Measurements from ENCODE around the gene RAD51B.

RAD51B gene

DNA sequence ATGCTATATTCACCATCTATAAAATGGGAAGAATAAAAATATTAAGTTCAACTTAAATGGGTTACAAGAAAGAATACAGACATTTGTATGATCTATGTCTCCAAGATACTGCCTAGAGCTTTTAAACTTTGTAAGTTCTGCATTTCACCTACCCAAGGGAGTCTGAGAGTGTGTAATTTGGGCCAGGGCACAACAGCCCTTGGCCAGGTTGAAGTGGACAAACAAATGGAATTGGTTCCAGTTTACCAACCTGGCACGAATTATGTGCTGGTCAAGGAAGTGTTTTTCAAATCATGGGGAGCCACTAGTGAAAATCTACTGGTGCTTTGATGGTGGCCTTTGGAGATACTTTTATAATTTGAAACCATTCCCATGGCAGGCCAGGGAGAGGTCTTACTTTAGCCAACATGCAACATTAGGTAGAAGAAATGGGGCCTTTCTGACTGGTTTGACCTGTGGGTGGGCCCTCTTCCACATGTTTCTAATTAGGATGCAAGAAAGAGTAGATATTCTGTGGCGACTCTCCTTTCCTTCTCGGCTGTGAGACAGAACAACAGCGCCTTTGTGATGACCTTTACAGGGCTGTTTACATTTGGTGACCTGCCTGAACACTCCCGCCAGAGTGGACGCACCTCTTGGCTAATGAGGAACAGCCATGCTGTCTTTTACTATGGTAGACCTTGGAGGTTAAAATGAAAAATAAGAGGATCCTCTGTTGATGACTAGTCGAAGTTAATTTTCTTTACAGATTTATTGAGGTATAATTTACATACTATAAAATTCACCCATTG is 496.7 kb downstream of the RAD51B start:
- no peak for DNase-seq (ENCODE audit: low read depth in 3 of 3, low spot score in 1 of 3)

- DNase-seq (ENCODE audit: low read depth in 3 of 3, low spot score in 1 of 3) = no peak
These were observed 497.7 kb downstream of the RAD51B start for GRCh38 chr14:68317239-68317638.

DNA sequence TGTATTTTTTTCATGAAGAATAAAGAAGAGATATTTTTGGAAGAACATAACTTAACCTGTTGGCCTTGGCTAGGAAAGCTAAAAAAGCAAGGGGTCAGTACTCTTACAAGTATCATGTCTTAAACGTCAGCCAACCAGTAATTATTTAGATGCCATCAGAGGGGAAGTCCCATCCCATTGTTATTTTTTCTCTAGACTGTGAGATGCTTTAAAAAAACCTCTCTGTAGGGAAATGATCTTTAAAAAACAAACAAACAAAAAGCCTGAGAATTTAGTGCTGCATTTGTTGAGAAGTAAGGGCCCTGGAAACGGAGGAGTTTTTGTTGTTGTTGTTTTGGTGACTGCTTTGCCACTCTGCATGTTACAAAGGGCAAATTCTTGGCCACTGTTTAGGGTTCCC is 499.2 kb downstream of the RAD51B start:
- DNase-seq (ENCODE audit: low read depth in 3 of 3, low spot score in 1 of 3) = no peak

DNA sequence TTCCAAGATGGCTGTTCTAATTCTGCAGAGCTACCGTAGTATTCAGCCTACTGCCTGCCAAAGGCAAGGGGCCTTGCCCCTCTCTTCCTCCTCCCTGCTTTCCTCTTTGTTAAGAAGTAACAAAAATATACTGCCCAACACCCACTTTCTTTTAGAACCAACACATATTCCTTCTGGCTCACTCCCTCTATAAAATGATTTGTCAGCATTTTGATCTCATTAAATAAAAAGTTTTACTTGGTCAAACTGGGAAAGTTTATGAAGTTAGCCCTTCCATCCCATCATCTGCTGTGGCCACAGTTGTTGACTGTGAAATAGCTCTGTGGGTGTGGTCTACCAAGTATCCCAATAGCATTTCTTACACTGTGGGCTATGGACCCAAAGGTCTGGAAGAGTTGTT is 500.9 kb downstream of the RAD51B start:
- no peak for DNase-seq (ENCODE audit: low read depth in 3 of 3, low spot score in 1 of 3)

DNA sequence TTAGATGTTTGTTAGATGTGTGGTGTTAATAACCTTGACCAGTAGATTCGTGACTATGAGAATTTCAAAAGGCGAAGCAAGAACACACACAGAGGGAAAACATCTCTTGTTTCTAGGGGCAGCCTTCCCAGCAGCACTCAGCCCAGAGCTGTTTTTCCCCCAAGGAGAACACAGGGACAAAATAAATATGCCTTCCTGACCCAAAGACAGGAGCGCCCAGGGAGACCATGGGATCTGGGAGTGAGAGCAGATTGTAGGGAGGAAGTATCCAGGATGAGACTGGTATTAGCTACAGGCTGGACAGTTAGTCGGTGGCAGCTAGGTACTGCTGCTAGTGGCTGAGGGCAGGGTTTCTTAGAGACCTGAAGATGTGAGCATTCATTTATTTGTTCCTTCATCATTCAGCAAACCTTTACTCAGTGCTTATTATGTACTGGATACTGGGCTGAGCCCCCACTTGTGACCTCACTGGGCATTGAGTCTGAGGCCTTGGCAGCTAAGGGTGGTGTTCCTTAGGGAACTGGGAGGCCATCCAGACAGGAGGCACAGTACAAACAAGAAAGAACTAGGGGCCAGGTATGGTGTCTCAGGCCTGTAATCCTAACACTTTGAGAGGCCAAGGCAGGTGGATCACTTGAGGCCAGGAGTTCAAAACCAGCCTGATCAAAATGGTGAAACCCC is 503.5 kb downstream of the RAD51B start:
- DNase-seq (ENCODE audit: low read depth in 3 of 3, low spot score in 1 of 3) = no peak

DNA sequence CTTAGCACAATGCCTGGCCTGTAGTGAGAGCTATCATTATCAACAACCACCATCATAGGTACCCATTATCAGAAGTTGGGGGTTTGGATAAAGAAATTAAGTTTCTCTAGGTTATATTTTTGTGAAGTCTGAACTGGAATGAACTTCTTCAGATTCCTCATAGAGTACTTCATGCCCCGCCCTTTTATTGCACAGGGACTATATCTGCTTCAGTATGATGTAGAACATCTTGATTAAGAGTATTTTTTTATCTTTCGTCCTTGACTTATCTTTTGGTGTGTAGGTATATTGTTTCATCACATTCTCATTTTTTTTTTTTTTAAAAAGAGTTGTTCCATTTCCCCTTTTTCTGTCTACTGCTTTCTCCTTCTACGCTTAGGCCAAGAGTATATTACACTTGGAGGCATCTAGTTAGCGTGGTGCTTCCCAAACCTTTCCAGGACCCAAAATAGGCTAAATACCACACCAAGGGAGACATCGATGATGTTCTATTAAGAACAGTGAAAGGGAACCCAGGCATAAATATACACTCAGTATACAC is 505.8 kb downstream of the RAD51B start:
- no peak for DNase-seq (ENCODE audit: low read depth in 3 of 3, low spot score in 1 of 3)

DNA sequence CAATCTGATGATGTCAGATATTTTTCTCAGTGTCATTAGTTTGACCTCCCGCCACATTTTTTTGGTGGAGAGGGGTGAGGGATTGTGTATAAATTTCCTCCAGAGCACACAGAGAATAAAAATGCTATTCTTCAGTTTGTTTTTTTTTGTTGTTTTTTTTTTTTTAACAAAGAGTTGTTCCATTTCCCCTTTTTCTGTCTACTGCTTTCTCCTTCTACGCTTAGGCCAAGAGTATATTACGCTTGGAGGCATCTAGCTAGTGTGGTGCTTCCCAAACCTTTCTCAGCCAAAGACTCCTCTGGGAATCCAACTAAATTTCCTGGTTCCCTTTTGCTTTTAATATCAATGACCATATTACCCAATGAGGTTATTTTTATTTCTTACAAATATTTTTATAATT is 507.7 kb downstream of the RAD51B start:
- DNase-seq (ENCODE audit: low read depth in 3 of 3, low spot score in 1 of 3) = no peak

DNA sequence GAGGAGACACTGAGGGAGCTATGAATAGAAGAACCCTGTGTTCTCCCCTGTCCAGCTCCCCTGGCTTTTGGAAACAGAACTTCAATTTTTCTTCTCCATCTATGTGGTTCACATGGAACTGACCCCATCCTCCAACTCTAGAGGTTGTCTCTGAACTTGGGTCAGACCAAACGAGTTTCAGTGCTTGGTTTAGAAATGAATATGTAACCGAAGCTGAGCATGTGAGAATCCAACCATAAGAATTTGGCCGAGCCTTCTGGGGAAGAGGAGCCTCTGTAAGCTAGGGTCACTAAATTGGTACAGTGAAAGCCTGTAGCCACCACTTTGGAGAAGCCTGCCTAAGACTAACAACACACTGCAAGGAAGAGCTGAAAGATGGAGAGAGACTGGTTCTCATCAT is 508.9 kb downstream of the RAD51B start:
- DNase-seq (ENCODE audit: low read depth in 3 of 3, low spot score in 1 of 3) = no peak

GRCh38 chr14:68331426-68331825 is 511.8 kb downstream of the RAD51B start:
- DNase-seq (ENCODE audit: low read depth in 3 of 3, low spot score in 1 of 3) = no peak

GRCh38 chr14:68331991-68332390 is 512.4 kb downstream of the RAD51B start:
- no peak for DNase-seq (ENCODE audit: low read depth in 3 of 3, low spot score in 1 of 3)

DNA sequence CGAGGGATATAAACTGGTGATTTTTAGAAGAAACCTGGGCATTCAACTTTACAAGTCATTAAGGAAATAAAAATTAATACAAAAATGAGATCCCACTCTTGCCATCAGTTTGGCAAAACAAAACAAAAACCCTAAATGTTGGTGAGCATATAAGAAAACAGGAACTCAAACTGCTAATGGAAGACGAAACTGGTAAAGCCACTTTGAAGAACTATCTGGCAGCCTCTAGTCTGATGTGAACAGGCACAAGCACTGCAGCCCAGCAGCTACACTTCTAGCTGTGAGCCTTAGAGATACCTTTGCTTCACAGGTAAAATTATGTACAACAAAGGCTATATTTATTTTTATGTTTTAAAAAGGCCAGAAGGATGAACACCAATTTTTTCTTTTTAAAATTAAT is 513.7 kb downstream of the RAD51B start:
- no peak for DNase-seq (ENCODE audit: low read depth in 3 of 3, low spot score in 1 of 3)

GRCh38 chr14:68335312-68335711 is 515.7 kb downstream of the RAD51B start:
- DNase-seq (ENCODE audit: low read depth in 3 of 3, low spot score in 1 of 3) = no peak

- no peak for DNase-seq (ENCODE audit: low read depth in 3 of 3, low spot score in 1 of 3)
These were observed 516.6 kb downstream of the RAD51B start for GRCh38 chr14:68336165-68336564.

GRCh38 chr14:68337279-68337678 is 517.7 kb downstream of the RAD51B start:
- DNase-seq (ENCODE audit: low read depth in 3 of 3, low spot score in 1 of 3) = no peak

GRCh38 chr14:68340262-68340661 is 520.7 kb downstream of the RAD51B start:
- DNase-seq (ENCODE audit: low read depth in 3 of 3, low spot score in 1 of 3) = no peak

DNA sequence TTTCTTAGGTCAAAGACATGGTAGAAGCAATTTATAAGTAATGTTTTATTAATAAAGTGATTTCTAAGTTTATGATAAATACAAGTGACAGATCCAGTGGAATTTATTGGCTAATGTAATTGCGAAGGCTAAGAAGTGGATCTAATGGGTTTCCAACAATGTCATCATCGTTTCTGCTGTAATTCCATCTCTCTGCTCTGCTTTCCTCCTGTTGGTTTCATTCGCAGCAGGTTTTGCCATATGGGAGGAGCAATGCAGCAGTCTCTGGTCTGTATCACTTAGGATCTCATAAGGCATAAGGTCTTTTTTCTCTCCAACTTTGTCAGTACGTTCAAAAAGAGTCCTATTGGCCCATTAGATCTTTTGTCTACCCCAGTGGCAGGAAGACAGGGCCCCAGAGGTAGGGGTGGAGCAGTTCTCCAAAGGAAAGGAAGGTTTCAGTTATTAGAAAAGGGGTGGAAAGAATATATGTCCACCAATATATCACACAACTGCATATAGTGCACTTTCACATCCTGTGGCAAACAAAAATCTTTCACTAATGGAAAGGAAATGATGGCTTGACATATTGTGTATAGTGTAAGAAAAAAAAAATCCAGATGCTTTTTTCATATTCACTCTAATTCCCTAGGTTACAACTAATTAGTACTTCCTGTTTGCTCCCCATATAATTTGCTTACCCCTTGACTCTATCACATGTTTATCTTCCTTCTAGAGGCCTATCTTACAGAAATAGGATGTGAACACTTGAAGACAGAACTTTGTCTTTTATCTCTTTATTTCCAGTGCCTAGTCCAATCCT is 522.0 kb downstream of the RAD51B start:
- no peak for DNase-seq (ENCODE audit: low read depth in 3 of 3, low spot score in 1 of 3)

- no peak for DNase-seq (ENCODE audit: low read depth in 3 of 3, low spot score in 1 of 3)
These were observed 522.7 kb downstream of the RAD51B start for GRCh38 chr14:68342216-68342763.

GRCh38 chr14:68343534-68344118 is 524.0 kb downstream of the RAD51B start:
- no peak for DNase-seq (ENCODE audit: low read depth in 3 of 3, low spot score in 1 of 3)

DNA sequence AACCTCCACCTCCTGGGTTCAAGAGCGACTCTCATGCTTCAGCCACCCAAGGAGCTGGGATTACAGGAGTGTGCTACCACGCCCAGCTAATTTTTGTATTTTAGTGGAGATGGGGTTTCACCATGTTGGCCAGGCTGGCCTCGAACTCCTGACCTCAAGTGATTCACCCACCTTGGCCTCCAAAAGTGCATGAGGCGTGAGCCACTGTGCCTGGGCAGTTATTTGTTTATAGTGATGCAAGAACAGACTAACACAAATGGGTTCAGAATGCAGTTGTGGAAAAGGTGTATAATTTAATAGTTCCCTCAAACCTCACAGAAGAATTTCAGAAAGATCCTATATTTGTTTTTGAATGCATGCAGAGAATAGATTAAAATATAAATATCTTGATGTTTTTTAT is 526.2 kb downstream of the RAD51B start:
- no peak for DNase-seq (ENCODE audit: low read depth in 3 of 3, low spot score in 1 of 3)

GRCh38 chr14:68346556-68347343 is 527.2 kb downstream of the RAD51B start:
- no peak for DNase-seq (ENCODE audit: low read depth in 3 of 3, low spot score in 1 of 3)

All from stimulated activated CD4-positive, alpha-beta T cell treated with anti-CD3 and anti-CD28 coated beads, TNF-alpha, amount 100 ng/mL, for 1 hour (primary cell).